GM12865 (cell line): ENCODE results near the gene SNX18.

Experiments used
- DNase-seq: peaks from one replicate; pipeline ENCODE4 v3.0.0; 2010; ENCODE audit warnings: low read depth
- H3K4me3 ChIP-seq: 2 replicates; pipeline ENCODE4 v1.5.1; 2011; ENCODE audit warnings: mild to moderate bottlenecking, low read depth, low read length, control low read depth
- TF ChIP-seq, protein P1 (sequence below): IDR thresholded peaks from 2 replicates; pipeline ENCODE4 v1.5.1; 2011; ENCODE audit warnings: low read length, control low read depth, low read depth, inconsistent platforms; ENCODE audit not compliant: insufficient read depth; ENCODE audit errors: missing control alignments

SNX18 gene

GRCh38 chr5:54548565-54548964, 31.0 kb downstream of the SNX18 start:
- DNase-seq: no peak
- TF ChIP-seq, protein P1, sequence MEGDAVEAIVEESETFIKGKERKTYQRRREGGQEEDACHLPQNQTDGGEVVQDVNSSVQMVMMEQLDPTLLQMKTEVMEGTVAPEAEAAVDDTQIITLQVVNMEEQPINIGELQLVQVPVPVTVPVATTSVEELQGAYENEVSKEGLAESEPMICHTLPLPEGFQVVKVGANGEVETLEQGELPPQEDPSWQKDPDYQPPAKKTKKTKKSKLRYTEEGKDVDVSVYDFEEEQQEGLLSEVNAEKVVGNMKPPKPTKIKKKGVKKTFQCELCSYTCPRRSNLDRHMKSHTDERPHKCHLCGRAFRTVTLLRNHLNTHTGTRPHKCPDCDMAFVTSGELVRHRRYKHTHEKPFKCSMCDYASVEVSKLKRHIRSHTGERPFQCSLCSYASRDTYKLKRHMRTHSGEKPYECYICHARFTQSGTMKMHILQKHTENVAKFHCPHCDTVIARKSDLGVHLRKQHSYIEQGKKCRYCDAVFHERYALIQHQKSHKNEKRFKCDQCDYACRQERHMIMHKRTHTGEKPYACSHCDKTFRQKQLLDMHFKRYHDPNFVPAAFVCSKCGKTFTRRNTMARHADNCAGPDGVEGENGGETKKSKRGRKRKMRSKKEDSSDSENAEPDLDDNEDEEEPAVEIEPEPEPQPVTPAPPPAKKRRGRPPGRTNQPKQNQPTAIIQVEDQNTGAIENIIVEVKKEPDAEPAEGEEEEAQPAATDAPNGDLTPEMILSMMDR: no peak
- H3K4me3 ChIP-seq: no peak overlapping the region

GRCh38 chr5:54551292-54551691, 33.7 kb downstream of the SNX18 start:
- H3K4me3 ChIP-seq: no peak overlapping the region
- TF ChIP-seq, protein P1: no peak
- DNase-seq: no peak

DNA sequence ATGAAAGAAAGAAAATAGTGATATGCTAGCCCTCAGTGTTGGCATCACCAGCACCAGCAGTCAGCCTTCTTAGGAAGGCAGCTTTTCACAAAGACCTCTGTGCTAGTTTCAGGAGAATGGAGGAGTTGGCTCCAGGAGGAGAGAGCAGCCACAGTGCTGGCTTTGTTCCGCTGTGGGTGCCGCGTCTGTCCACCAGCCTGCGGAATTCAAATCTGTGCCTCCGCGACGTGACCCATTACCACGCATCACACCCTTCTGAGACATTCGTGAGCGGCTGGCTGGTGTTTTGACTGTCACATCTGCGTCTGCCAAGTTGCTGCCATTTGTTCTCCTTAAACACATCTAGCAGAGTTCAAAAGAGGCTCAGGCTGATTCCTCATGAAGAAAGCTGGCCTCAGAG, 34.4 kb downstream of the SNX18 start:
- no peak overlapping the region for H3K4me3 ChIP-seq
- DNase-seq: no peak
- TF ChIP-seq, protein P1: no peak

GRCh38 chr5:54552446-54552845, 34.9 kb downstream of the SNX18 start:
- no peak overlapping the region for H3K4me3 ChIP-seq
- no peak for DNase-seq
- TF ChIP-seq, protein P1: no peak

DNA sequence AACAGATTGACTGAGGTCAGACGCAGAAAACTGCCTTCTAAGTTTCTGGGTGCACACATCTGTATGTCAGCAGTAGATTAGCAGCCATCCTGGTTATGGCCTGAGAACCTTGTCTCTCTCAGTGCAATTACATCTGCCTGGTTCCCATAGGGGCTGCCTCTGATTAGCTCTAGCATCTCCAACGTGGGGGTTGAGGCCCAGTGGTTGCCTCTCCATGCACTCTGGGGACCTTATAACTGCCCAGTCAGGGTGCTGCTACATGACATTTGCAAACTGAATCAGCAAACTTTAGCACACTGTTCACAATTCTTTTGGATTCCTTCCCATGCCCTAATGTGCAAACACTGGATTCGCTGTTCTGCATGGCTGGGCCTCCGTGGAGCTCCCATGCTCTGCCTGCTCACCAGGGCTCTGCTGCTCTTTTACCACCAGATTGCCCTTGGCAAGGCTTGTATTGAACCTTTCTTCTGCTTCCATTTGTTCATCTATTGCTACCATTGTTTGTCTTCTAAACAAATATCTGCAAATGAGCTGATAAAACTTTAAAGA, 36.2 kb downstream of the SNX18 start:
- TF ChIP-seq, protein P1: no peak
- H3K4me3 ChIP-seq: no peak overlapping the region
- no peak for DNase-seq

GRCh38 chr5:54556141-54556540, 38.6 kb downstream of the SNX18 start:
- H3K4me3 ChIP-seq: no peak overlapping the region
- DNase-seq: no peak
- TF ChIP-seq, protein P1: no peak

GRCh38 chr5:54558362-54558761, 40.8 kb downstream of the SNX18 start:
- H3K4me3 ChIP-seq: no peak overlapping the region
- no peak for DNase-seq
- TF ChIP-seq, protein P1: no peak
